Measurements from ENCODE around the gene MCL1.
A peak's percentile ranks its signal among the peaks of the same experiment; 100 is the strongest.

MCL1 gene

DNA sequence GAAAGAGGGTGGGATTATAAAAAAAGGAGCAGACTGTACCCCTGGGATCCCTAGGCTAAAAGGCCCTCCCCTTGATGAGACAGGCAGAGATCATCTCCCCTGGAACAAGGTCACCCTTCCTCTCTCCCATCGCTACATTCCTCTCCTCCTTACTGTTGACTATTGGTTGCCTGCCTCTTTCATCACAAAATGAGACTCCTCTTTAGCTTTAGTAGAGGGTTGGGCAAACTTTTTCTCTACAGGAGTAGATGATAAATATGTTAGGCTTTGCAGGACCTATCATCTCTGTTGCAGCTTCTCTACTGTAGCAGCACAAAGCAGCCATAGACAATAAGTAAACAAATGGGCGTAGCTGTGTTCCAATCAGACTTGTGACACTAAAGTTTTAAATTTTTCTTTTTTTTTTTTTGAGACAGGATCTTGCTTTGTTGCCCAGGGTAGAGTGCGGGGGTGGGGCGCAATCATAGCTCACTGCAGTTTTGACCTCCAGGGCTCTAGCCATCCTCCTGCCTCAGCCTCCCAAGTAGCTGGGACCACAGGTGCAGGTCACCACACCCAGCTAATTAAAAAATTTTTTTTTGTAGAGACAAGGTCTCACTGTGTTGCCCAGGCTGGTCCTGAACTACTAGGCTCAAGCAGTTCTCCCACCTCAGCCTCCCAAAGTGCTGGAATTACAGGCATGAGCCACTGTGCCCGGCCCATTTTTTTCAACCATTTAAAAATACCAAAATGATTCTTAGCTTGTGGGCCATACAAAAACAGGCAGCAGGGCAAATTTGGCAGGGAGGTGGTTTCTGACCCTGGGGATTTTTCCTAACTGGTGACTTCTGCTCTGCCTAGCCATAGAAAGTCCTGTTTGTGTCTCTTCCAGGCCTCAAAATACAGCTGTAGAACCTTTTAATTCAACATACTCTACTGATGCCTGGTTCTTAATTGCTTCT is 15.1 kb downstream of the MCL1 start:
- TF ChIP-seq, protein P1, sequence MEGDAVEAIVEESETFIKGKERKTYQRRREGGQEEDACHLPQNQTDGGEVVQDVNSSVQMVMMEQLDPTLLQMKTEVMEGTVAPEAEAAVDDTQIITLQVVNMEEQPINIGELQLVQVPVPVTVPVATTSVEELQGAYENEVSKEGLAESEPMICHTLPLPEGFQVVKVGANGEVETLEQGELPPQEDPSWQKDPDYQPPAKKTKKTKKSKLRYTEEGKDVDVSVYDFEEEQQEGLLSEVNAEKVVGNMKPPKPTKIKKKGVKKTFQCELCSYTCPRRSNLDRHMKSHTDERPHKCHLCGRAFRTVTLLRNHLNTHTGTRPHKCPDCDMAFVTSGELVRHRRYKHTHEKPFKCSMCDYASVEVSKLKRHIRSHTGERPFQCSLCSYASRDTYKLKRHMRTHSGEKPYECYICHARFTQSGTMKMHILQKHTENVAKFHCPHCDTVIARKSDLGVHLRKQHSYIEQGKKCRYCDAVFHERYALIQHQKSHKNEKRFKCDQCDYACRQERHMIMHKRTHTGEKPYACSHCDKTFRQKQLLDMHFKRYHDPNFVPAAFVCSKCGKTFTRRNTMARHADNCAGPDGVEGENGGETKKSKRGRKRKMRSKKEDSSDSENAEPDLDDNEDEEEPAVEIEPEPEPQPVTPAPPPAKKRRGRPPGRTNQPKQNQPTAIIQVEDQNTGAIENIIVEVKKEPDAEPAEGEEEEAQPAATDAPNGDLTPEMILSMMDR (IDR thresholded peaks at IDR 0.05), result no peak

DNA sequence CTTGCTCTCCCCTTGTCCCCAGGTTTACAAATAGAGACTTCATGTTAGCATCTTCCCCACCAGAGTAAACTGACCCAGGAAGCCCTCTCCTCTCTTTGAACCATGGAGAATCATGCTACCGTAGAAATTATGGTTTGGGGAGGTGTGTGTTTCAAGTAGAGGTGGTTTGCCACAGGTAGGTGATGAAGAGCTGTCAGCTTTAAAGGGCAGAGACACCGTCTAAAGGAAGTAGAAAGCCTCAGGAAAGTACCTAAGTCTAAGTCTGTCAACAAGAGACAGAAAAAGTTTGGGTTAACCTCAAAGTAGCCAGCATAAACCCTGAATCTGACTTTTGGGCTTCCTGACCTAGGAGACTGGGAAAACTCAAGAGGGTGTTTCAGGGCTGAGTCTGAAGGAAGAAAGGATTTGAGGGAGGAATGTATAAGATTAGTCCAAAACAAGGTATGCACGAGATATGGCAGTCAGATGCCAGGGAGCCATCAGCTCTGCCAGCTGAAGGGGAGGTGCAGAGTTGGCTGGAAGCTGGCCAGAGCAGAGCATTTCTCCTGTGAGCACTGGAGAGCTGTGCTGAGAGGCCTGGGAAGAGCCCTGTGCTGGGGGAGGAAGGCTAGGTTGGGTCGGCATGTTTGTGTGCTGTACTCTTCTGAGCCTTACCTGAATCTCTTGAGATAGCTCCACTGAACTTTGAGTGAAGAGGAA is 15.9 kb downstream of the MCL1 start:
- TF ChIP-seq, protein P1 (IDR thresholded peaks at IDR 0.05), result no peak

DNA sequence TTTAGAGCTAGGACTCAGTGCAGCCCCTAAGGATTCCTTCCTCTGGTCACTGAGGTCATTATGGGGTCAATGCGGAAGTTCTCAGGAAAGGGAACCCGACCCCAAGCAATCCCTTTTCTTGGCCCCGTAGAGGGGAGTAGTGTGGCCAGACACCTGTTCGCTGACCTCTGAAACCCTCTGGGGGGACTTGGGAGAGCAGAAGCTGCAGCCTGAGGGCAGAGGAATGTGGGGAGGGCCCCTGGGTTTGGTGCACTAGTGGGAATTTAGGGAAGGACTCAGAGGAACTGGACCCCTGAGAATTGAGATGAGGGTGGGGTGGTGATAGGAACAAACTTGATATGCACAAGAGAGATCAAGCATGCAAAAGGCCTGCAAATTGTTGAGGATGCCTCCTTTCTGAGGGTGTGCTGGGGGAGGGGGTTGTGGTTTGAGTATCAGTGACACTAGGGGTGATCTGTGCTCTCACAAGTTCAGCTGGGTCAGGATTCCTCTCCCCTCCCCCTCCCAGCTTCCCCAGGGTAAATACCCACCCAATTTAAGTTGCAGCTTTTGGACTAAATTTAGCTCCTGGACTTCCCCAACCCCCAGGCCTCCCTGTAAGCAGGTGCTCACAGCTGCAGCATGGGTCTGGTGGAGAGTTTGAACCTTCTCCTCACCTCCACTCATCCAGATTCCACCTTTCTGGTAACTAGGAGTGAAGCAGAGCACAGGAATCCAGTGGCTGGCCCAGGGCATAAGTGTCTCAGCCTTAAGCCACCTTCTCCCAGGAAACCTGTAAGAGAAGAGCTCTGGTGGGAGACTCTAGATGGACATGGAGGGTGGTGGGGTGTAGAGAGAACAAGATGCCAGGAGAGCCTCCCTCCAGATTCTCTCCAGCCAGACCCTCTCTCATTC is 16.7 kb downstream of the MCL1 start:
- TF ChIP-seq, protein P1 (IDR thresholded peaks at IDR 0.05), result no peak

DNA sequence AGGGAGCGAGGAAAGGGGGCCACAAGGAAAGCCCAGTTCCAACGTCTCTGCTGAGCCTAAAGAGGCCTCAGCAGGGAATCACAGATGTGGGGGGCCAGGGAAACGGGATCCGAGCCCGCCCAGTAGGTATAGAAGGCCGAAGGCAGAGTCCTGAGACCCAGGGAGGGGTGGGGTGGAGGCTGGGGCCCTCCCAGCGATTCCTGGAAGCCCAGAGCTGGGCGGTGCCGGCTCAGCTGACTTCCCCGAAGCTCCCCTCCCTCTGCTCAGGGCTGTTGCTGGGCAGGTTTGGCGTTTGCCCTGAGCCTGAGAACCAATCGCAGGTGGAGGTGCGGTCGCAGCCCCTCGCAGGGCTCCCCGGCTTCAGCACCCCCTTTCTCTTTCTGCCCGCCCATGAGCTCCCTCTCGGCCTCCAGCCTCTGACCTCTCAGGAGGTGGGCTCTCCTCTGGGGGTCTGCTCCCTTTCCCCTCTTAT is 17.4 kb downstream of the MCL1 start:
- TF ChIP-seq, protein P1 (IDR thresholded peaks at IDR 0.05), result no peak

DNA sequence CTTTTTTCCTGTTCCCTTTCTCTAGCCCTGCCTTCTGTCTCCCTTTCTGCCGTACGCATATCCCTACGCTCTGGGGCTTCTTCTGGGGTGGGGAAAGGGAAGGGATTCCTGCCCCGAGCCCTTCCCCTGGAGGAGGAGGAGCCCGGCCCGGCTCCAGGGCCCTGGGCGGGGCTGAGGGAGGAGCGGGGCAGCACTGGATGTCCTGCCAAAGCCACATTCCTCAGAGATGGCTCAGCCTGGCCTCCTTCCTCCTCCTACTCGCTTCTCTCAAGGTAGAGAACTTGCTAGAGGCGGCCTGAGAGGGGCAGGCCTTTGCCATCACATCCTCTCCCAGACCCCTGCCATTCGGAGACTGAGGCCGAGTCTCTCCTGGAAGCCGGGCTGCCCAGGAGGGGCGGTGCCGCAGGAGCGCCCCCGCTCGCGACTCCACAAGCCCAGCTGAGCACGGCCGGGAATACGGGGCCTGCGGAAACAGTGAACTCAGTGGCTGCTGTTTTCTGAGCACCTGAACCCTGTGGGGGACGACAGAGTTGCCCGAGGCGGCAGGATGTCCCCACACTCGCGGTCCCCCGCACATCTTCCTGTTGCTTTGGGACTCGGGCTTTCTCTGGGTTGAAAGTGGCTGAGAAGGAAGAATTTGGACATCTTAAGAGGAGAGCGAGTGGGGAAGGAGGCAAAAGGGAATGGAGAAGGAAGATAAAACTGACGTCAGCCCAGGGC is 18.0 kb downstream of the MCL1 start:
- TF ChIP-seq, protein P1 (IDR thresholded peaks at IDR 0.05), result peak; percentile 1; the same call in 1 of the 2 replicates

DNA sequence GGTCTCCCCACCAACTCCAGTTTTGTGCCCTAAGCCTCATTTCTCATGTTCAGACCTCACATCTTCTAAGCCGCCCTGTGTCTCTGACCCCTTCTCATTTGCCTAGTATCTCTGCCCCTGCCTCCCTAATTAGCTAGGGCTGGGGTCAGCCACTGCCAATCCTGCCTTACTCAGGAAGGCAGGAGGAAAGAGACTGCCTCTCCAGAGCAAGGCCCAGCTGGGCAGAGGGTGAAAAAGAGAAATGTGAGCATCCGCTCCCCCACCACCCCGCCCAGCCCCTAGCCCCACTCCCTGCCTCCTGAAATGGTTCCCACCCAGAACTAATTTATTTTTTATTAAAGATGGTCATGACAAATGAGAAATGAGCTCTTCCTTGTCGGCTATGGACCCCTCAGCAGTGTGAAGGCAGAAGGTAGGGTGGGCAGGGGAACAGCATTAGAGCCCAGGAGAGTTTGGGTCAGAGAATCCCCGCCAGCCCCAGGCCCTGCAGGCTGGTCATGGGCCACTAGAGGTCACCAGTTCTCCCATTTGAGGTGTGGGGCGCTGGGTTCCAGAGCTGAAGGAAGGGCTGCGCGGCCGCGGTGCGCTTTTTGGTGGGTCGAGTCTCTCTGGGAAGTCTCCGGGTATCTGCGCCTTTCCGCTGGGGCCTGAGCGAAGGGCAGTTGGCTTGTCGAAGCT is 18.7 kb downstream of the MCL1 start:
- TF ChIP-seq, protein P1 (IDR thresholded peaks at IDR 0.05), result peak; percentile 96
